Left renal pelvis (tissue), 4 donors: ENCODE data around the gene ABL1. TPM values are rescaled to one million over a fixed set of nuclear protein-coding genes. Genes with fewer than 3 reads are reported as not detected.

ENCODE experiments used
- DNase-seq, 4 donors: peaks; one replicate each; pipeline ENCODE4 v3.0.0-alpha.2; 2013; ENCODE audit warnings: low read depth in 4 of 4, low spot score in 3 of 4
- polyA plus RNA-seq, 4 donors: library from polyadenylated mRNA; unstranded; fragments of 120-200 nt; gene quantifications; one replicate each; pipeline ENCODE4 v1.2.1, GENCODE V29; 2013; ENCODE audit not compliant: insufficient read length in 4 of 4

The ABL1 gene
- polyA plus RNA-seq, 4 donors, result 75.7 to 80.6 (median 79.0) TPM

- no peak for DNase-seq
Measured at GRCh38 chr9:130887494-130888144, 52.6 kb downstream of the ABL1 start.

GRCh38 chr9:130888146-130888885 lies 53.3 kb downstream of the ABL1 start:
- no peak for DNase-seq

DNA sequence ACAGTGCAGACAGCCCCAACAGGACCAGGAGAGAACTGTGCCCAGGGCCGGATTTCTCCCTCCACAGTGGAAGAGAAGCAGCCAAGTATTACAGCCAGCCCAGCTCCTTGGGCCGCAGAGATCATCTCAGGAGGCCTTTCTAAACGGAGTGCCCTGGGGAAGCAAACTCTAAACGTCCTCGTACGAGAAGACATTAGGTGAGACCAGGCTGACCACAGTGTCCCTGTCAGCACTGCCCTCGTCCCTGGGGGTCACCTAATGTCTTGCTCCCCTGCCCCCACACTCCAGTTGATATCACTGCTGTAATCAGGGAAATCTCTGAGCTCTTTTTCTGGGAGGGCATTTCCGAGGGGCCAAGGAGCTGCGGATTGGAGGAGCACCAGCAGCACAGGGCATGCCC lies 55.1 kb downstream of the ABL1 start:
- no peak for DNase-seq

DNA sequence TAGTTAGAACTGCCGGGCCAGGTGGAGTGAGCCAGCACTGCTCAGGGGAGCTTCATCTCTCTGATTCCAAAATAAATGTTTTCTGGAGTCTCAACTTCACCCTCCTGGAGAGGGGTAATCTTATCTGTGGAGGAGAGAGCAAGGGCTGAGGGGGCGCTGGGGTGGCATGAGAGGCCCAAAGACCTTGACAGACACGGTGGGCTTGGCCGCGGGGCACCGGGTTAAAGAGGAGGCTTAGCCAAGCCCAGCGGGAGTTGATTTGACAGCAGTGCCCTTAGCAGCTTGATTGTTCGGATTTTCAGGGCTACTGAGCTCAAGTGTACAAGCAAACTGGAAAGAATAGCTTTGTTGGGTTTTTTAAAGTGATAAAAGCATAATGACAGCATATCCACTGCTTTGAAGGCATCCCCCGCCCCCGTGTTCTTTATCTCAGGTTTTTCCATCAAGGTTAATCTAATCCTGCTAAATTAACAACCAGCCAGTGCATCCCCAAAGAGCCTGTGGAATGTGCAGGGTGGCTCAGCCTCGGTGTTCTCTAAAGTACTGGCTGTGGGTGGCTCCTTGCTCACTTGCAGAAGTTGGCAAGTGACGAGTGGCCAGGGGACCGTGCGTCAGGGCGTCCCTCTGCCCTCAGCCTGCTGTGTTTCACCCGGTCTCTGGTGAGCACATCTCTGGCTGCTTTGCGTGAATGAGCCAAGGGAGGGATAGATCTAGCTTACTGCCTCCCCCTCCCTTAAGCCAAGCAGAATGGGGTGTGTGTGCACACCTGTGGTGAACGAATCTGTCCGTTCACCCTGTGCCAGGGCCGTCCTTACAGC lies 56.0 kb downstream of the ABL1 start:
- no peak for DNase-seq

- no peak for DNase-seq
Measured at GRCh38 chr9:130891688-130892476, 56.8 kb downstream of the ABL1 start.

DNA sequence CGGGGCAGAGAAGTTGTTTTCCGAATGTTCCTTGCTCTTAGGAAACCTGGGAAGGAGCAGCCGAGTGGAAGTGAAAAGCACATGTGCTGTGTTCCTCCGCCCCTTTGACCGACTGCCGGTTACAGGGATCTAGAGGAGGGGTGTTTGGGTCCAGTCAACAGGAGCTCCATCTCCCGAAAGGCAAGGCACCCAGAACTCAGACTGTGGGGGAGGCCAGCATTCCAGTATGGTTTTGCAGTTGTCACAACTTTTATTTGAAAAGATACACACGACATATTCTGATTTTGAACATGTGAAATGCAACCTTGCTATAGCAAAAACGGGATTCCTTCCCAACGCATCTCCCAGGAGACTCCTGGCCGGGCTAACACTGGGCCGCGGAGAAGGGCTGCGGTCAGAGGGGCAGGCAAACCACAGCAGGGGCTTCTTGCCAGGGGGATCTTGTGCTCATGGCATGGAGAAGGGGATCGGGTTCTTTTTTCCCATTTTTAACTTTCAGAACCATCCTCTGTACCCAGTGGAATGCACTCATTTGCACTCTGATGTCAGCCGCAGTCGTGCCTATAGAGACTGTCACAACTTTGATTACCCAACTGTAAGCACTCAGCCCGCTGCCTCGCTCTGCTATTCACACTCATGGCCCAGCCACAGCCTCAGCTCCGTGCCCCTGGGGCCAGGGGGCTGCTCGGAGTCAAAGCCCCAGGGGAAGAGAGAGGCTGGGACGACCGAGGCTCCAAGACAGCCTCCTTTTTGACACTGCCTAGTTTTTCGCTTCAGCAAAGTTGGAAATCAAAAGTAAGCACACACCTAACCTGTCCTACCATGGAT lies 57.6 kb downstream of the ABL1 start:
- no peak for DNase-seq

- peak in 2 of 4 donors; percentile 12 to 24 for DNase-seq
Measured at GRCh38 chr9:130893341-130894101, 58.5 kb downstream of the ABL1 start.

DNA sequence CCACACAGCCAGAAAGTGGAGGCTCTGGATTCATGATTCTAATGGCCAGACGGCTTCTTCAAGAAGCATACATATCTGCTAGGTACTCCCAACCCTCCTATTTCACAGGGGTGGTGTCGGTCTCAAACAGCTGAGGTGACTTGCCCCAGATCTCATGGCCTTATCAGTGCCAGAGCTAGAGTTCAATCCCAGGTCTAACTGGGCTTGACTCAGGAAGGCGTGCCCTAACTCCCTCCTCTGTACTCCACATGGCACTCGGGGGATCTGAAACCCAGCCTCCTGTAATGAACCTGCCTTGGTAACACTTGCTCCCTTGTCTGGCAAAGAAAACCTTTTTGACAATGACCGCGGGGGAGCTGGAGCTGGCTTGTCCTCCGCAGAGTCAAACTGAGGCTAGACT lies 59.5 kb downstream of the ABL1 start:
- DNase-seq, result no peak

- no peak for DNase-seq
Measured at GRCh38 chr9:130895038-130895437, 60.0 kb downstream of the ABL1 start.

- no peak for DNase-seq
Measured at GRCh38 chr9:130895481-130896232, 60.6 kb downstream of the ABL1 start.

DNA sequence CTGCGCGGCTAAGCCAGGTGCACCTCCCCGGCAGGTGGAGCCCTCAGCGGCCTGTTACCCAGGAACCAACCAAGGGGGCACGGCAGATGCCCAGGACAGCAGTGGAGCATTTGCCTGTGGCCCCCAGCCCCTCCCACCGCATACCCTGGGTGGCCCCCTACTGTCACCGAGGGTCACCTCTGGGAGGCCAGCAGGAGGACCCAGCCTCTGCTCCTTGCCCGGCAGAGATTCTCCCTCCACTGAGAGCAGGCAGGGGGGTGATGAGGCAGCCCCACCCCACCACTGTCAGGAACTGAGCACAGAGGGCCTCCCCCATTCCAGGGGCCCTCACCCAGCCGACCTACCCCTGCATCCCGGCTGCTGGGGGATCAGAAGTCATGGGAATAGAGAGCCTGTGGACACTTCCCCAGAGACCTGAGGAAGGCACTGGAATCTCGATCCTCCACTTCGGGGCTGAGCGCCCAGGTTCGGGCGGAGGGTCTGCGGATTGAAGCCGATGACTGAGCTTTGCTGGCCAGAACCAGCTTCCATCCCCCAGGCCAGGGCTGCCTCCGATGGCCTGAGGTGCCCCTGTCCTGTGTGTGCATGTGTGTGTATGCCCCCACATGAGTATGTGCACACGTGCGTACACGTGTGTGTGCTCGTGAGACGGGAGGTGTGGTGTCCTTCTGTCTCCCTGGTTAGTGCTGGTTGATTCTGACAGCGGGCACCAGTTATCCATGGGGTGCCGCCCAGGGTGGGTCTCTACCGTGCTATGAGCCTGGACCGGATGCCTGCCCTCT lies 61.4 kb downstream of the ABL1 start, which contains the start of gene QRFP:
Gene QRFP (minus strand): TSS at position 580 of the 782 bp plus-strand sequence. CDS start 2,974 bp downstream, outside the sequence.
- DNase-seq, result no peak

- no peak for DNase-seq
Measured at GRCh38 chr9:130897105-130897751, 62.2 kb downstream of the ABL1 start.

GRCh38 chr9:130897848-130898551 lies 62.9 kb downstream of the ABL1 start:
- no peak for DNase-seq

DNA sequence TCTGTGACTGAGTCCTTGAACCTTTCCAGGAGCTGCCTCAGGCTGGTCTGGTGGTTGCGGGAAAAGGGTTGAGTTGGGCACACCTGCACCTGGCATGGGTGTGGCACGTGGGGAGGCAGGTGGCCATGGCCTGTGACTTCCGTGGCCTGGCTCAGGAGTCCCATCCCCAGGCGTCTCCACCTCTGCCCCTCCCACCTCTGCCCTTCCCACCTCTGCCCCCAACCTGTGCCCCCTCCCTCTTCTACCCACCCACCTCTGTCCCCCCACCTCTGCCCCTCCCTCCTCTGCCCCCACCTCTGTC lies 63.4 kb downstream of the ABL1 start:
- no peak for DNase-seq

- DNase-seq, result no peak
Measured at GRCh38 chr9:130899051-130899748, 64.1 kb downstream of the ABL1 start.
